ENCODE results near the gene CDK7.
"Not testable (repeated sequence)": the region's sequence is repeated elsewhere in the genome, so short reads cannot be mapped to it uniquely, and the experiment has no call there.

CDK7 gene

GRCh38 chr5:69234457-69235268, at the start of gene CDK7:
Gene CDK7 (plus strand): TSS chr5:69234886. CDS start chr5:69234976, 90 bp downstream.
- DNase-seq (ENCODE audit: low read depth) = peak; percentile 89

DNA sequence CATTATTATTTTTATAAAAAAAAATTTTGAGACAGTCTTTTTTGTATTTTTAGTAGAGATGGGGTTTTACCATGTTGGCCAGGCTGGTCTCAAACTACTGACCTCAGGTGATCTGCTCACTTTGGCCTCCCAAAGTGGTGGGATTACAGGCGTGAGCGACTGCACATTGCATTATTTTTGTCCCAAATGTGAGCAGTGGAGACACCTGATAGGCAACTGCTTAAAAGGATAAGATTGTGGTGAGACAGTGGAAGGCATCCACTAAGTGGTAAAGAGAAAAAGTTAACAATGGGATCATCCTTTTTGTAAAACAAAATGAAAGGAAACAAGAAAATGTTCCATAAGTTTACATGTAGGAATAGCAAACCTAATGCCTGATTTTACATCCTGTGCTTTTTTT, 47.3 kb upstream of the CDK7 start:
- DNase-seq (ENCODE audit: low read depth) = no peak

DNA sequence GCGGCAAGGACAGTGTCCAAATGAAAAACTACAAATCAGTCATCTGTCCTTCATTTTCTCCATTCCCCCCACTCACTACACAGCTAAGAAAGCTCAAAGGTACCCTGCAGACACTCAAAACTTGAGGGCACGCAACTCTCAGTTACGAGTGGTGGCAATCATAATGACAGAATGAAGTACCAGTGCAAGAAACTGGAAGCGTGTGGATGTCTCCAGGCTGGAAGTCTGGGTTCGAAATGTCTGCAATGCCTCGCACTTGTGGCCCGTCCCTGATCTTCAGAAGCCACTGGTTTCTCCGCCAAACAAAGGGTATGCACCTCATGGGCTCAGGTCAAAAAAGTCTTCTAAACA, 45.9 kb upstream of the CDK7 start:
- DNase-seq (ENCODE audit: low read depth) = no peak

DNA sequence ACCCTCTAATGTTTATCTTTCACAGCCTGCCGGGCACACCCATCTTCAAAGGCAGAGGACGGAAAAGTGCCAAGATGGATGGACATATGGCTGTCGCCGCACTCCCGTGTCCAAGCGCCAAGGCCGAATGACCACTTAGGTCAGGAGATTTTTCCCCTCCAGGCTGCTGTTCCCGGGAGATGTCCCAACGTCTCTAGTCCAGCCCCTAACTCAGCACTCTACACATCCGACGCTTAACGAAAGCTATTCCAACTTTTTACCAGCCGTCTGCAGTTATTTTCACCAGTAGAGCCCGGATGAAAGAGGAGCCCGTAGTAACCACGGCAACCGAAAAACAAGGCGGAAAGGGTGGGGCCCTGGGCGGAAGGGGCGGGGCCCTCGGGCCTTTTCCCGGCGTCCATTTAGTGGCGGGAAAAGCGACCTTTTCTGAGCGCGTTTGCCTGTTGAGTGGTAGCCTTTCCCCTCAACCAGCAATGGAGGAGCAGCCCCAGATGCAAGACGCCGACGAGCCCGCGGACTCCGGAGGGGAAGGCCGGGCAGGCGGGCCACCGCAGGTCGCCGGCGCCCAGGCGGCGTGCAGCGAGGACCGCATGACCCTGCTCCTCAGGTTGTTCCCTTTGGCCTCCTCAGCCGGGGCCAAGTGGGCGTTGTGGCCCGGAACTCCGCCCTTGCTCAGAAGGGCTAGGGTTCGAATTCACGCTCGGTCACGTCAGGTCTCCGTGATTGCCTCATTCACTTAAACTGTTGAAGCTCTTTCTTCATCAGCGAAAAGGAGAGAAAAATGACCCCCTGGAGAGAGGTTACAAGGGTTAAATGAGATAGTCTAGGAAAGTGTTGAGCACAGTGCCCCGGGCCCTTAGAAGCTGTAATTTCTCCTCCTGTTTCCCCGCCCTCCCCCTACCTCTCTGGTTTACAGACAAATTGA, 45.3 kb upstream of the CDK7 start, which contains the start of gene CENPH:
Gene CENPH, plus strand, starts transcription at position 422 of the 925 bp plus-strand sequence. Its CDS starts 52 bp downstream, at position 474.
- DNase-seq (ENCODE audit: low read depth) = peak; percentile 91

DNA sequence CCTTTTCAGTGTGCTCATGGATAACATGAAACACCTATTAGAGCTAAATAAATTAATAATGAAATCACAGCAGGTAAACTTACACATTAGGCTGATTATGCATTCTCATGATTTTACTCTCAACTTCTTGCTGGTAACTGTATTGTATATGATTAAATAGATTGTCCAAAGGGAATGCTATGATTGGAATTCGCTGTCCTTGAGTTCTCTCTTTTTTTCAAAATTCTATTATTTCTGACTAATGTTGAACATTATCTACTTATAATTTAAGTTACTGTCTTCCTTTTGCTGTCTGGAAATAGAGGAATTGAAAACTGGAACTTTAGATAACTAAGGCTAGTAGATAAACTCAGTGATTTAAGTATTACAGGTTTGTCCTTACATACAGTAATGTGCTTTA, 32.2 kb upstream of the CDK7 start:
- no peak for DNase-seq (ENCODE audit: low read depth)

GRCh38 chr5:69206528-69207190, 28.0 kb upstream of the CDK7 start:
- DNase-seq (ENCODE audit: low read depth) = no peak

GRCh38 chr5:69209602-69210001, 25.1 kb upstream of the CDK7 start:
- no peak for DNase-seq (ENCODE audit: low read depth)

DNA sequence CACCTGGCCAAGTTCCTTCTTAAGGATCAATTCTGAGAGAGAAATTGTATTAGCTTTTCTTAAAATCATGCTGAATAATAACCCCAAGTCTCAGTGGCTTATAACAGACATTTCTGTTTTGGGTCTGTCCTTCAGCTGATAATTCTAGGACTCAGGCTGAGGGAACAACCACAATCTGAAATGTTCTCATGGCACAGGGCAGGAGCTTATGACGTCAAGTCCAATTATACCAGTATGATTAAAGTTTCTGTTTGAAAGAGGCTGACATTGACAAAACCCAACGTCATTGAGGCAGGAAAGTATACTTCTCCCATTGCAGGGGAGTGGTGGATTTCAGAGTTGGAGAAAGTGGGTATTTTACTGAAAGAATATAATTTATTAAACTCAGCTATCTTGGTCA, 23.5 kb upstream of the CDK7 start:
- no peak for DNase-seq (ENCODE audit: low read depth)

DNA sequence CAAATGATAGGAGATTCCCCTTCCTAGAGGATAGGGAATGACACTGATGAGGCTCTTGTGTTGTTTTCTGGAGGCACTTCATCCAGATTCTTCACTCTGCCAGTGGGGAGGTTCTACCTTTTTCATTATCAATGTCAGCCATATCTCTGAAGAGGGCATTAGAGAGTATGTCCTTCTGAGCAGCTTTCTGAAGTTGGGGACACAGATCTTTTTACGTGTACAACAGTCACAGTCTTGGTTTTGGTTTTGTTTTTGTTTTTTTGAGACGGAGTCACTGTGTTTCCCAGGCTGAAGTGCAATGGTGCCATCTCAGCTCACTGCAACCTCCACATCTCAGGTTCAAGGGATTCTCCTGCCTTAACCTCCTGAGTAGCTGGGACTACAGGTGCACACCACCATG, 22.7 kb upstream of the CDK7 start:
- no peak for DNase-seq (ENCODE audit: low read depth)

DNA sequence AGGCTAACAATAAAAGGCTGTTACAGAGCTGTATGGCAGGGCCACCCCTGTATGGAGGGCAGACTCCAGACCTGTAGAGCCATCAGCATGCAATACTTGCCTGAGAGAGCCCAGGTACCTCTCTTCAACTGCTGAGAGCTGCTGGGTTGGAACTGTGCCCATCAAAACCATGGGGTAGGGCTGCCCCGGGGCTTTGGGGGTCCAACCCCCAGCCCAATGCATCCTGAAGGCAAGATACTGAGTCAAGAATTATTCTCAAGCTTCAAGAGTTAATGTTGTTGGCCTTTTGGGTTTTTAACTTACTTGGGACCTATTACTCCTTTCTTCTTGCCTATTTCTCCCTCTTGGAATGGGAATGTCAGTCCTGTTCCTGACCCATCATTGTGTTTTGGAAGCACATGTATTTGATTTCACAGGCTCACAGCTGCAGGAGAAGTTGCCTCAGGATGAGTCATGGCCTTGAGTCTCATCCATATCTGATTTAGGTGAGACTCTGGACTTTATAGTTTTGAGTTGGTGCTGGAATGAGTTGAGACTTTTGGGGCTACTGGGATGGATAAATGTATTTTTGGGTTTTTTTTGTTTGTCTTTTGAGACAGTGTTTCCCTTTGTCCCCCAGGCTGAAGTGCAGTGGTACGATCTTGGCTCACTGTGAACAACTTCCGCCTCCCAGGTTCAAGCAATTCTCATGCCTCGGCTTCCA, 21.0 kb upstream of the CDK7 start:
- DNase-seq (ENCODE audit: low read depth) = no peak

DNA sequence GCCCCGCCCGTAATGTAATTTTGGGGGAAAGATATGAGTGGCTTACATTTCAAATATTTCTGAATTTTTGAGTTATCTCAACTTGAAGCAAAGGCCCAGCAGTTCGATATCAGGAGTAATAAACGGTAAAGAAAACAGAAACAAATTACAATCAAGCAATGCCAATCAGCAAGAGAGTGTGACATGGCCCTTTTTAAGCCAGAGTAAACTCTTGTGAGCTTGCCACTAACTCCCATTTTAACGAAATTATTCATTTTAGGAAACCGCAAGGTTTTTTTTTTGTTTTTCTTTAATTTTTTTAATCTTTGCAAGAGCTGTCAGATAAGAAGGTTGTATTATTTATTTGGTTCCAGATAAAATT, 17.6 kb upstream of the CDK7 start:
- DNase-seq (ENCODE audit: low read depth) = no peak

GRCh38 chr5:69217548-69218526, 16.8 kb upstream of the CDK7 start:
- DNase-seq (ENCODE audit: low read depth) = peak; percentile 91

- DNase-seq (ENCODE audit: low read depth) = no peak
Measured at GRCh38 chr5:69219939-69220338, 14.7 kb upstream of the CDK7 start.

GRCh38 chr5:69220371-69220770, 14.3 kb upstream of the CDK7 start:
- not testable (repeated sequence) for DNase-seq (ENCODE audit: low read depth)

GRCh38 chr5:69220833-69221232, 13.9 kb upstream of the CDK7 start:
- not testable (repeated sequence) for DNase-seq (ENCODE audit: low read depth)

- DNase-seq (ENCODE audit: low read depth) = no peak
Measured at GRCh38 chr5:69224520-69224919, 10.2 kb upstream of the CDK7 start.

DNA sequence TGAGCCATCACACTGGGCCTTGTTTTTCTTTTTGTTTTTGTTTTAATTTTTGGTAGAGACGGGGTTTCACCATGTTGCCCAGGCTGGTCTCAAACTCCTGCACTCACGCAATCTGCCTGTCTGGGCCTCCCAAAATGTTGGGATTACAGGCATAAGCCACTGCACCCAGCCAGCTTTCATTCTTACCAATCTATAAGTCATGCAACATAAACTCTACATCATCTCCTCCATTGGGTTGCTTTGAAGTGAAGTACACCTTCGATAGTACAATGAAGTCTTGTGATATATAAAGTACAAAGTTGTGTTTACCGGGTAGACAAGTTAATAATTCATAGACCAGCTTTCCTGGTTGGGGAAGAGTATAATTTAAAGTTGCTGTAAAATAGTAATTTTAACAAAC, 8.8 kb upstream of the CDK7 start:
- no peak for DNase-seq (ENCODE audit: low read depth)

GRCh38 chr5:69230181-69230580, 4.5 kb upstream of the CDK7 start:
- DNase-seq (ENCODE audit: low read depth) = no peak

- DNase-seq (ENCODE audit: low read depth) = no peak
Measured at GRCh38 chr5:69231281-69231680, 3.4 kb upstream of the CDK7 start.

DNA sequence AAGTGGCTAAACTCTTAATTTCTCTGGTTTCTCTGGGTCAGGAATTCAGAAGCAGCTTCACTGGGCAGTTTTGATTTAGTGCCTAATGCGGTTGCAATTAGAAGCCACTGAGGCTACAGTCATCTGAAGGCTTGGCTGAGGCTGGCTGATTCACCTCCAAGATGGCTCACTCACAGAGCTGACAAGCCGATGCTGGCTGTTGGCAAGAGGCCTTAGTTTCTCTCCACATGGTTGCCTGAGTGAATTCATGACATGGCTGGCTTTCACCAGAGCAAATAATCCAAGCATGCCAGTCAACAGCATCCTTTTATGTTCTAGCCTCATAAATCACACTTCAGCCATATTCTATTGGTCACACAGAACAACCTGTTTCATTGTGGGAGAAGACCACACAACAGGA, 2.8 kb upstream of the CDK7 start:
- no peak for DNase-seq (ENCODE audit: low read depth)

- DNase-seq (ENCODE audit: low read depth) = not testable (repeated sequence)
Measured at GRCh38 chr5:69236733-69237132, 2.0 kb downstream of the CDK7 start.

Data from activated T-cell treated with anti-CD3 and anti-CD28 coated beads for 24 hours (primary cell).